HepG2 (cell line): ENCODE measurements around the gene CS. TPM values are rescaled to one million over a fixed set of nuclear protein-coding genes. Genes with fewer than 3 reads are reported as not detected.

Experiments
- ARNT ChIP-seq: fragments of 450-650 bp; IDR thresholded peaks from 2 replicates; pipeline ENCODE4 v1.6.1; 2017
- ATF1 ChIP-seq: IDR thresholded peaks from 2 replicates; pipeline ENCODE4 v1.6.1; 2016; ENCODE audit warnings: mild to moderate bottlenecking, control low read depth
- ATM ChIP-seq: fragments of 450-650 bp; IDR thresholded peaks from 2 replicates; pipeline ENCODE4 v1.7.1; 2017; ENCODE audit warnings: mild to moderate bottlenecking, borderline replicate concordance
- ATRX ChIP-seq: sonication (generic); formaldehyde crosslinking; IDR thresholded peaks from 2 replicates; pipeline ENCODE4 v1.4.0; 2020; ENCODE audit warnings: missing genetic modification reagents, borderline replicate concordance
- CBFB ChIP-seq: sonication (generic); formaldehyde crosslinking; IDR thresholded peaks from 2 replicates; pipeline ENCODE4 v1.4.0; 2020; ENCODE audit warnings: missing genetic modification reagents
- CC2D1A ChIP-seq: sonication (generic); formaldehyde crosslinking; IDR thresholded peaks from 2 replicates; pipeline ENCODE4 v1.8.1; 2023; ENCODE audit warnings: mild to moderate bottlenecking, missing genetic modification reagents
- CREM ChIP-seq, 2 experiments: sonication (generic) in 1 of 2; formaldehyde crosslinking in 1 of 2; IDR thresholded peaks; 2 replicates each; pipeline versions ENCODE4 v1.4.0 to v1.6.1; 2016 to 2020; ENCODE audit warnings: antibody characterized with exemption in 1 of 2, mild to moderate bottlenecking in 1 of 2, missing genetic modification reagents in 1 of 2
- GATAD2A ChIP-seq: IDR thresholded peaks from 2 replicates; pipeline ENCODE4 v1.6.1; 2016
- GMEB1 ChIP-seq: sonication (generic); formaldehyde crosslinking; IDR thresholded peaks from 2 replicates; pipeline ENCODE4 v1.5.1; 2020; ENCODE audit warnings: missing genetic modification reagents, mild to moderate bottlenecking, borderline replicate concordance
- GTF3A ChIP-seq: sonication (generic); formaldehyde crosslinking; conservative IDR thresholded peaks from 2 replicates; pipeline ENCODE4 v1.4.0; 2020; ENCODE audit warnings: mild to moderate bottlenecking, missing genetic modification reagents
- HOXA7 ChIP-seq: sonication (generic); formaldehyde crosslinking; IDR thresholded peaks from 2 replicates; pipeline ENCODE4 v1.8.1; 2022; ENCODE audit warnings: mild to moderate bottlenecking, missing genetic modification reagents, moderate library complexity
- ISL2 ChIP-seq: sonication (generic); formaldehyde crosslinking; IDR thresholded peaks from 2 replicates; pipeline ENCODE4 v1.5.0; 2020; ENCODE audit warnings: missing genetic modification reagents
- JUN ChIP-seq: sonication (generic); formaldehyde crosslinking; IDR thresholded peaks from 2 replicates; pipeline ENCODE4 v1.4.0; 2020; ENCODE audit warnings: mild to moderate bottlenecking, missing genetic modification reagents
- MXI1 ChIP-seq: IDR thresholded peaks from 3 replicates; pipeline ENCODE4 v1.6.1; 2012; ENCODE audit warnings: low read depth, low read length, inconsistent platforms, borderline replicate concordance
- SNAPC5 ChIP-seq: sonication (generic); formaldehyde crosslinking; IDR thresholded peaks from 2 replicates; pipeline ENCODE4 v1.8.1; 2023; ENCODE audit warnings: mild to moderate bottlenecking, missing genetic modification reagents, borderline replicate concordance
- SP140L ChIP-seq: sonication (generic); formaldehyde crosslinking; IDR thresholded peaks from 2 replicates; pipeline ENCODE4 v1.4.0; 2020; ENCODE audit warnings: missing genetic modification reagents, borderline replicate concordance
- SP4 ChIP-seq: sonication (generic); formaldehyde crosslinking; IDR thresholded peaks from 2 replicates; pipeline ENCODE4 v1.8.1; 2023; ENCODE audit warnings: mild to moderate bottlenecking, missing genetic modification reagents
- STAG1 ChIP-seq: sonication (generic); formaldehyde crosslinking; IDR thresholded peaks from 2 replicates; pipeline ENCODE4 v1.4.0; 2020; ENCODE audit warnings: missing genetic modification reagents
- TEAD3 ChIP-seq: optimal IDR thresholded peaks from 2 replicates; pipeline ENCODE3; 2016; ENCODE audit warnings: borderline replicate concordance
- THYN1 ChIP-seq: sonication (generic); formaldehyde crosslinking; IDR thresholded peaks from 2 replicates; pipeline ENCODE4 v1.8.1; 2023; ENCODE audit warnings: low read depth, mild to moderate bottlenecking, moderate library complexity, missing genetic modification reagents, borderline replicate concordance
- ZBTB43 ChIP-seq: sonication (generic); formaldehyde crosslinking; conservative IDR thresholded peaks from 2 replicates; pipeline ENCODE4 v1.4.0; 2020; ENCODE audit warnings: missing genetic modification reagents
- ZKSCAN1 ChIP-seq: fragments of 150-350 bp; IDR thresholded peaks from 2 replicates; pipeline ENCODE4 v1.6.1; 2014; ENCODE audit warnings: low read length
- ZKSCAN8 ChIP-seq: IDR thresholded peaks from 2 replicates; pipeline ENCODE4 v1.6.1; 2016; ENCODE audit warnings: borderline replicate concordance, missing genetic modification reagents, missing compliant biosample characterization
- ZMYM4 ChIP-seq: sonication (generic); formaldehyde crosslinking; IDR thresholded peaks from 2 replicates; pipeline ENCODE4 v1.8.1; 2023; ENCODE audit warnings: mild to moderate bottlenecking, missing genetic modification reagents
- ZNF234 ChIP-seq: sonication (generic); formaldehyde crosslinking; conservative IDR thresholded peaks from 2 replicates; pipeline ENCODE4 v1.5.1; 2020; ENCODE audit warnings: mild to moderate bottlenecking, missing genetic modification reagents
- ZNF235 ChIP-seq: sonication (generic); formaldehyde crosslinking; IDR thresholded peaks from 2 replicates; pipeline ENCODE4 v1.8.1; 2023; ENCODE audit warnings: mild to moderate bottlenecking, missing genetic modification reagents, borderline replicate concordance
- ZNF256 ChIP-seq: sonication (generic); formaldehyde crosslinking; conservative IDR thresholded peaks from 2 replicates; pipeline ENCODE4 v1.4.0; 2020; ENCODE audit warnings: missing genetic modification reagents
- ZNF317 ChIP-seq: sonication (generic); formaldehyde crosslinking; IDR thresholded peaks from 2 replicates; pipeline ENCODE4 v1.5.0; 2020; ENCODE audit warnings: mild to moderate bottlenecking, missing genetic modification reagents
- ZNF333 ChIP-seq: sonication (generic); formaldehyde crosslinking; IDR thresholded peaks from 2 replicates; pipeline ENCODE4 v1.4.0; 2020; ENCODE audit warnings: mild to moderate bottlenecking, missing genetic modification reagents, borderline replicate concordance
- ZSCAN31 ChIP-seq: sonication (generic); formaldehyde crosslinking; IDR thresholded peaks from 2 replicates; pipeline ENCODE4 v1.5.0; 2020; ENCODE audit warnings: low read depth, mild to moderate bottlenecking, missing genetic modification reagents
- polyA plus RNA-seq, 8 experiments: library from polyadenylated mRNA; depleted of rRNA in 3 of 8; stranded (reverse) in 7 of 8; unstranded in 1 of 8; fragments of >200 nt; fragmentation: Illumina TruSeq in 4 of 8; extraction: Trizol in 4 of 8; gene quantifications; 2 replicates each; pipeline versions ENCODE4 v1.2.1 to v1.2.3, GENCODE V29; 2011 to 2016; ENCODE audit warnings: low read depth in 4 of 8, missing spikeins in 1 of 8, mixed read lengths in 1 of 8; ENCODE audit not compliant: insufficient read depth in 1 of 8
- total RNA-seq, 5 experiments: library from RNA; depleted of rRNA; stranded (reverse); fragments of >200 nt; fragmentation: Illumina TruSeq; extraction: Trizol; gene quantifications; 2 replicates each; pipeline ENCODE4 v1.2.3, GENCODE V29; 2016; ENCODE audit warnings: low read depth in 1 of 5

The CS gene
- total and polyA plus RNA-seq, 2 of the 13 experiments (the other 11 are each of a cell fraction or from before 2014, with no cell fraction given): 173 to 175 TPM

- no peak for TF ChIP-seq ATRX (CRISPR knock-in tag)
- TF ChIP-seq ZBTB43 (CRISPR knock-in tag): peak; percentile 46; the same call in 1 of the 2 replicates
- no peak for TF ChIP-seq THYN1 (CRISPR knock-in tag)
- peak; percentile 63 for TF ChIP-seq TEAD3
- TF ChIP-seq ZNF333 (CRISPR knock-in tag): peak; percentile 40; the same call in 1 of the 2 replicates
- no peak for TF ChIP-seq JUN (CRISPR knock-in tag)
- TF ChIP-seq CREM (IDR thresholded peaks at IDR 0.05): peak; percentile 91
- no peak for TF ChIP-seq CREM (CRISPR knock-in tag; IDR thresholded peaks at IDR 0.05)
- no peak for TF ChIP-seq ARNT
- 0 out of 2 replicates have a peak, but pooled peaks have one; percentile 2 for TF ChIP-seq STAG1 (CRISPR knock-in tag)
- TF ChIP-seq GMEB1 (CRISPR knock-in tag): peak; percentile 64; the same call in 1 of the 2 replicates
- no peak for TF ChIP-seq ATM
- peak; percentile 26; the same call in 1 of the 2 replicates for TF ChIP-seq ZSCAN31 (CRISPR knock-in tag)
- TF ChIP-seq ATF1 (CRISPR knock-in tag): peak; percentile 85
- TF ChIP-seq ZNF256 (CRISPR knock-in tag): no peak
- peak; percentile 80 for TF ChIP-seq SP4 (CRISPR knock-in tag)
- TF ChIP-seq CC2D1A (CRISPR knock-in tag): no peak
- no peak for TF ChIP-seq ZNF235 (CRISPR knock-in tag)
- 0 out of 2 replicates have a peak, but pooled peaks have one; percentile 45 for TF ChIP-seq SP140L
- TF ChIP-seq CBFB (CRISPR knock-in tag): no peak
- no peak; the same call in 1 of the 2 replicates for TF ChIP-seq GTF3A (CRISPR knock-in tag)
- peak; percentile 64 for TF ChIP-seq ZMYM4
- no peak for TF ChIP-seq ZNF234 (CRISPR knock-in tag)
- no peak for TF ChIP-seq HOXA7 (CRISPR knock-in tag)
- TF ChIP-seq MXI1: peak; percentile 18; the same call in 1 of the 3 replicates
- peak; percentile 60 for TF ChIP-seq GATAD2A (CRISPR knock-in tag)
- TF ChIP-seq ZKSCAN8 (CRISPR knock-in tag): no peak; the same call in 1 of the 2 replicates
- peak; percentile 53; the same call in 1 of the 2 replicates for TF ChIP-seq ZNF317 (CRISPR knock-in tag)
- no peak for TF ChIP-seq ZKSCAN1
- no peak for TF ChIP-seq SNAPC5 (CRISPR knock-in tag)
- peak; percentile 70 for TF ChIP-seq ISL2 (CRISPR knock-in tag)
Measured at GRCh38 chr12:56221757-56222530, 78.2 kb downstream of the CS start, which contains the start of gene RNF41 (continued).
